Measurements from ENCODE around the gene DUSP22. TPM values are rescaled to one million over a fixed set of nuclear protein-coding genes. Genes with fewer than 3 reads are reported as not detected.

The DUSP22 gene
- total and polyA plus RNA-seq, 2 of the 8 experiments (the other 6 are each of a cell fraction or from before 2014, with no cell fraction given): 15.5 to 32.4 TPM

GRCh38 chr6:351867-352289, 59.6 kb downstream of the DUSP22 start:
- H3K4me3 ChIP-seq (ENCODE audit: extremely low read depth in 1 of 4, insufficient read depth in 2 of 4, low read depth in 3 of 4, low read length in 4 of 4): no peak overlapping the region
- no peak overlapping the region for H4K5ac ChIP-seq (ENCODE audit: insufficient read length, low read depth, low read length)
- no peak overlapping the region for H4K91ac ChIP-seq (replicated peaks; ENCODE audit: insufficient read length, low read length)
- no peak overlapping the region for H3K56ac ChIP-seq (replicated peaks; ENCODE audit: insufficient read length, low read depth, low read length)
- CTCF ChIA-PET (ENCODE audit: partially characterized antibody): interaction anchor here (0.7 to 5.1 kb wide), 23 partner anchors 10 to 163 kb away, joined by 3 to 48 read pairs (median 4); no protein-coding TSS in a partner anchor
- H3K27me3 ChIP-seq (replicated peaks in 1 of 4; ENCODE audit: control insufficient read depth in 3 of 4, extremely low read depth in 1 of 4, insufficient read depth in 3 of 4, low read length in 3 of 4): no peaks in the 10 kb centered on the region; a peak in 2 of 7 replicates
- H2AFZ ChIP-seq (ENCODE audit: low read length): no peak overlapping the region
- H3K36me3 ChIP-seq (ENCODE audit: control insufficient read depth in 2 of 4, insufficient read depth in 4 of 4, low read length in 3 of 4): no peaks in the 10 kb centered on the region; a peak in 2 of 8 replicates
- peaks cover 0 to 2% of the 10 kb centered on the region in 2 experiments for H4K20me1 ChIP-seq (replicated peaks in 1 of 2; ENCODE audit: control insufficient read depth in 1 of 2, insufficient read depth in 2 of 2, low read length in 2 of 2)
- peaks cover 56 to 85% of the 10 kb centered on the region in 2 experiments for H3K9me3 ChIP-seq (ENCODE audit: insufficient read depth in 2 of 2, low read depth in 1 of 2, low read length in 1 of 2)
- H2AK5ac ChIP-seq (ENCODE audit: low read depth, low read length): no peak overlapping the region
- no peaks in the 10 kb centered on the region for H3K79me1 ChIP-seq (ENCODE audit: low read depth, low read length)
- no peak overlapping the region for H4K8ac ChIP-seq (ENCODE audit: extremely low read depth, insufficient read depth, low read length)
- H2BK20ac ChIP-seq (ENCODE audit: low read length): no peak overlapping the region
- H2BK12ac ChIP-seq (ENCODE audit: low read depth, low read length): no peak overlapping the region
- no peak overlapping the region for H3K4me2 ChIP-seq (ENCODE audit: insufficient read depth in 1 of 2, low read depth in 2 of 2, low read length in 2 of 2)
- POLR2A ChIA-PET (ENCODE audit: partially characterized antibody): no interaction called here
- 83% methylated on average over 4 of the region's 4 CpGs; no CpG with 5 or more reads in 1 of the 2 experiments for WGBS, 2 experiments (ENCODE audit: extremely low coverage in 1 of 2, insufficient coverage in 1 of 2, insufficient read length in 1 of 2, insufficient replicate concordance in 2 of 2, low coverage in 1 of 2, low lambda C conversion rate in 2 of 2, missing lambda C conversion rate in 1 of 2)
- 0 out of 2 replicates have a peak overlapping the region, but pooled peaks have one; percentile 13 for H3K27ac ChIP-seq (ENCODE audit: low read depth, low read length)
- H2BK15ac ChIP-seq (ENCODE audit: low read length): no peak overlapping the region
- no peak overlapping the region for H3K9ac ChIP-seq (replicated peaks in 1 of 4; ENCODE audit: extremely low read depth in 1 of 4, low read depth in 3 of 4, low read length in 3 of 4)
- H2BK5ac ChIP-seq (ENCODE audit: low read depth, low read length): no peak overlapping the region
- no peaks in the 10 kb centered on the region; a peak in 2 of 7 replicates for H3K4me1 ChIP-seq (replicated peaks in 1 of 4; ENCODE audit: control insufficient read depth in 3 of 4, insufficient read depth in 4 of 4, low read length in 3 of 4)
- H3K4ac ChIP-seq (replicated peaks; ENCODE audit: insufficient read length, low read depth, low read length): no peak overlapping the region
- no peaks in the 10 kb centered on the region for H3K23me2 ChIP-seq (ENCODE audit: low read depth, low read length)
- H3K14ac ChIP-seq (ENCODE audit: insufficient read length): no peak overlapping the region
- no peak for FAIRE-seq
- H3K79me2 ChIP-seq (ENCODE audit: control insufficient read depth in 1 of 2, insufficient read depth in 2 of 2, low read length in 2 of 2): no peaks in the 10 kb centered on the region
- DNase-seq (ENCODE audit: low read depth in 1 of 2, low spot score in 2 of 2): no peak
- no peak overlapping the region for H3K18ac ChIP-seq (ENCODE audit: extremely low read depth, low read length)
- no peak overlapping the region for H3K23ac ChIP-seq (ENCODE audit: insufficient read length)
- H2BK120ac ChIP-seq (replicated peaks; ENCODE audit: low read depth, low read length): no peak overlapping the region
